GM18499 (cell line): Measurements from ENCODE around the gene ZC3H12D.

Experiments used
- ATAC-seq: cut with Tn5 transposase; IDR thresholded peaks from one replicate; pipeline ENCODE4 v1.9.1; 2021; ENCODE audit warnings: moderate number of reproducible peaks; ENCODE audit not compliant: insufficient read depth, unreplicated experiment

ZC3H12D gene

DNA sequence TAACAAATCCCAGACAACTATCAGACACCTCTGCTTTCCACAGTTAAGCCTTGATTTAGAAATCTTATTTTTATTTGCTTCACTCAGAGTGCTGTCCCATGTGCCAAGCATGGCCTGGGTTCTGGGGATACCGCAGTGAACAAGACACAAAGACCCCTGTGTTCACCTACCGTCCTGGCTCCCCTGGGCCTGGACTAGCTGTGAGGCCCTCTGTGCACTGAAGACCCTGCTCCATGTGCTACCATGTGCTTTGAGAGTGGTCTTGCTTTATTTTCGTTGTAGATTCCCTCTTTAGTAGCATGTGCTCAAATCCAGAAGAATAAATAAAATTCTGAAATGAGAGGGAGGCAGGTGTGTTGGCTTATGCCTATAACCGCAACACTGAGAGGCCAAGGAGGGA, 62.2 kb downstream of the ZC3H12D start:
- ATAC-seq, result no peak

DNA sequence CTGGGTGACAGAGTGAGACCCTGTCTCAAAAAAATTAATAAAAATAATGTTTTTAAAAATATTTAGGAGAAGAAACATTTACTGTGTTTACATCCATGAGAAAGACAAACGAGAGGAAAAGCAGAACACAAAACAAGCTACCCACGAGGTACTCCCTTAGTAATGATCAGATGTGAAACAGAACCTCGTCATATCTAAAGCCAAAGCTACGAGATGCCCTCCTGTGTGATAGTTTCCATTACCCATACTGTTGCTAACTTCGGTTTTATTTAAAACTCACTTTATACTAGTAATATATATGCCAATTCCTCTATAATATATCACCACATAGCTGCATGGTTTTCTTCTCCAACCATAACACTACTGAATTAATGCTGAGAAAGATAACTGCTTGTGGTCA, 63.7 kb downstream of the ZC3H12D start:
- ATAC-seq, result no peak

DNA sequence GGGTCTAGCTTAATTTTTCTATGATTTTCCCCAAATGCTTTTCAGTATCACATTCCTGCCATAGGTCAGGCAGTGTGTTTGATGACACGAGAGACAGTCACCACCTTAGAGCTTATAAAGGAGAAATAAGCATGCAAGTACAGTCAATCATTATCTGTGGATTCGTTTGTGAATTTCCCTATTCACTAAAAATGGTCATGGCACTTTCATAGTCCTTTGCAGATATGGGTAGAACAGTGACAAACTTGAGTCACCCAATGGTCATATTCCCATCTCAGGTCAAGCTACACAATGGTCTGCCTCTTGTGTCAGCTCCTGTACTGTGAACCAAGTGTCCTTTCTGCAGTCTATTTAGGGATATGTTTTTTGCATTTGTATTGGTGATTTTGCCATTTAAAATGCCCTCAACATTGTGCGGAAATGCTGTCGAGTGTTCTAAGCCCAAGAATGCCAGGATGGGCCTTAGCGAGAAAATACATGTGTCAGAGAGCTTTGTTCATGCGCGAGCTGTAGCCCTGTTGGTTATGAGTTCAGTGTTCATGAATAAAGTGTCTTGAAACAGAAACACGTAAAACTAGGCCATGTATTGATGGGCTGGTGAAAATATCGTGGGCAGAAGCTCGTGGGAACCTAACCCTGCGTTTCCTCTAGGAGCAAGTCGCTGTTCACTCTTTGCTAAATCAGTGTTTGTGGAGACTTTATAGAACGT, 65.0 kb downstream of the ZC3H12D start:
- ATAC-seq, result no peak

DNA sequence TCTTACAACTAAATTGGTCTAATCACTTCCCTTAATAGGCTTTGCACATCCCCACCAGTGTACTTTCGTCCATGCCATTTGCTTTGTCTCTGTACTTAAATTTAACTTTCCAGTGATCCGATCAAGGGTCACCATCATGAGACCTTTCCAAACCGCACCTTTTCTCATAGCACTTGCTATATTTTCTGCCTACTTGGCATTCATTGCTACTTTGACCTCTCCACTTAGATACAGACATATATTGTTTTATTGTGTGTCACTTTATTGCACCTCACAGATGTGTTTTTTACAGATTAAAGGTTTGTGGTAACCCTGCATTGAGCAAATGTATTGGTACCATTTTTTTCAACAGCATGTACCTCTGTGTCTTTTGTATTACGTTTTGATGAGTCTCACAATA, 70.0 kb downstream of the ZC3H12D start:
- no peak for ATAC-seq

DNA sequence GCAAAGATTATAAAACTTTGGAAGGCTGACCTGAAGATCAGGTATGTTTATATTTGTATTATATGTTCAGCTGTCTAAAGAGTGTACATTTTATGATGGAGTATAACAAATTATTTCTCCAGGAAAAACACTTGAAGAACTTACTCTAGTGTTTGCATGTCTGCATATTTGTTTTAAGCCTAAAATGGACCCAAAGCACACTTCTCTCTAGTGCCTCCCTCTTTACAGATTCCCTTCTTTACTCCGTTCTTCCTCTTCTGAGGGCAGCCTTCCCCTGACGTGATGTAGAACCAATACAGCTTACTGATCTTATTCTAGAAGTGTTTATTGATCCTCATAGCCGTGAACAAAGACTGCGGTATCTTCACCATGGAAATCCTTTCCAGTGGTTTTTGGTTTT, 70.8 kb downstream of the ZC3H12D start:
- ATAC-seq, result no peak

DNA sequence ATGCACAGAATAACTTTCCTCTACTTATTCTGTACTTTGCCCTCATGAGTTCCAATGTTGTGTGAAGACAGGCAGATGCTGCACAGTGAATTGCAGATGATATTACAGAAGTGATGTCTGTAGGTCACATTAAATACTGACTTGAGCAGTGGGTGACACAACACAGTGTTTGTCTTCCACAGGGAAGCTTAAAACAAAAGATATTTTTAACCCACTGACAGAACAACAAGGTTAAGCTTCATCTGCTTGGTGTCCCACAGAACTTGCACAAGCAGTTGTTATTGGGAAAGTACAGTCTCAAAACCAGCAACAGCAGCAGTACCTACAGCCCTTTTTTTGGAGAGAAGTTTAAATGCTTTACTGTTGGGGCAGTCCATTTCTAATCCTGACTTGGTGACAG, 74.3 kb downstream of the ZC3H12D start:
- ATAC-seq, result no peak

DNA sequence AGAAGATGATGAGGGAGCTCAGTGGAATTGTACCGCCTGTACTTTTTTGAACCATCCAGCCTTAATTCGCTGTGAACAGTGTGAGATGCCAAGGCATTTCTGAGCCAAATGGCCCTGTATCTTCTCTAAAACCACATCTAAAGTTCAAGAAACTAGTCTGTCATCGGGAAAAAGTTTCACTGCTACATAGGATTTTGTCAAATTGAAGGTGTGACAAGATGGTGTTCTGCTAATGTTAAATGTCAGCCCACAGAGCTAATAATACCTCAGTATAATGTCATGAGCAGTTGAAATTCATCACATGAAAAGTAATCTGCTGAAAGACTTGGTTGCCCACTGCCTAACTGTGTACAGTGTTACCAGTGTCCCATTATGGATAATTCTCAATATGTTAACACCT, 75.2 kb downstream of the ZC3H12D start:
- ATAC-seq, result no peak

DNA sequence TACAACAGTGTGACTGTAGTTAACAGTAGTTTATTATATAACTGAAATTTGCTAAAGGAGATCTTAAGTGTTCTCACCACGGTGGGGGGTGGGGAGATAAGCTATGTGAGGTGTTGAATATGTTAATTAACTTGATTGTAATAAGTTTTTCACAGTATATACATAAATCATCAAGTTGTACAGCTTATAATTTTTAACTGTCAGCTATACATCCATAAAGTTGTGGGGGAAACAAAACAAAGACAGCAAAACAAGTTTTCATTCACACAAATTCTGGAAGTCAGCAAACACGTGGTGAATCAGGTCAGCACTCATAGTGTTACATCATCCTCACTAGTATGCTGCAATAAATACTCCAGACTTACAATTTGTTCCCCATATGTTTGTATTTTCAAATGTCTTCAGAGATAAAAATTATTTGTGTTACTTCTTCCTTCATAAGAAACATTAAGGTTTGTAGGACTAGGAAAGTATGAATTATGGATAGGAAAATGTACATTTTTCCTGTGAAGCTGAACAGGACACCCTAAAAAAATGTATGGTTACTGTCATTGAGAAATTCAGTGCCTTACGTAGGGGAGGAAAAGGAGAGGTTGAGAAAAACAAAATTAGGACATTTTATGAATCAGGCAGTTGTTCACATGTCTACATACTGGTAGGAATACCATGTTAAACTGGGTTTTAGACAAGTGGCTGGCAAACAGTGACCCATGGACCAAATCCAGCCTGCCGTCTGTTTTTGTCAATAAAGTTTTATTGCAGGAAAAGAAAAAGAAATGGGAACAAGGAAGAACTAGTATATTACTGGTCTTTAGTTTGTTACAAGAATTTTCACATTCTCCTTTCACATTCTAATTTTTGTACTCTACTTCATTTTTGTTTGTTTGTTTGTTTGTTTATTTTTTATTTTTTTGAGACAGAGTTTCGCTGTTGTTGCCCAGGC, 78.7 kb downstream of the ZC3H12D start:
- no peak for ATAC-seq

DNA sequence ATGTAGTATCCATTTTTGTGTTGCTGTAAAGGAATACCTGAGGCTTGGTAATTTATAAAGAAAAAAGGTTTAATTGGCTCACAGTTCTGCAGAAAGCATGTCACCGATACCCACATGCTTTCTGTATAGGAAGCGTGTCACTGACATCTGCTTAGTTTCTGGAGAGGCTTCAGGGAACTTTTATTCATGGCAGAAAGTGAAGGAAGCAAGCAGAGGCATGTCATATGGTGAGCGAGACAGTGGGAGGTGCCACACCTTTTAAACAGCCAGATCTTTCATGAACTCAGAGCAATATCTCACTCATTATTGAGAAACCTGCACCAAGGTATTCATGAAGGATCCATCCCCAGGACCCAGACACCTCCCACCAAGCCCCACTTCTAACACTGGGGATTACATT, 81.3 kb downstream of the ZC3H12D start:
- no peak for ATAC-seq

DNA sequence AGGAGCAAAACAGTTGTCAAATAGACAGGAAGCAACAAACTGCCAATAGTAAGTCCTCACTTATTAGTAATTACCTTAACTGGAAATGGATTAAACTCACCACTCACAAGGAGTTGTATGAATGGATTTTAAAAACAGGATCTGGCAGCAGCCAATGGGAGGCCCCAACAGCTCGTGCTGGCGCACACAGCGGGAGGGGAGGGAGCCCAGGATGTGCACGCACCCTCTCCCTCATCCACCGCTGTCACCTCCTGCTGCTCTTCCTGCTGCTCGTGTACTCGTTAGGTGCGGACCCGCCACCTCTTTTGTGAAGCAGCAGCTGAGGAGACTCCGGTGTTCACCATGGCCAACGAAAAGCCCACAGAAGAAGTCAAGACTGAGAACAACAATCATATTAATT, 84.8 kb downstream of the ZC3H12D start, which contains the start of gene SUMO4:
TSS of gene SUMO4 (plus strand) at position 213 of the 400 bp plus-strand sequence. CDS start at position 343, 130 bp downstream.
- no peak for ATAC-seq

DNA sequence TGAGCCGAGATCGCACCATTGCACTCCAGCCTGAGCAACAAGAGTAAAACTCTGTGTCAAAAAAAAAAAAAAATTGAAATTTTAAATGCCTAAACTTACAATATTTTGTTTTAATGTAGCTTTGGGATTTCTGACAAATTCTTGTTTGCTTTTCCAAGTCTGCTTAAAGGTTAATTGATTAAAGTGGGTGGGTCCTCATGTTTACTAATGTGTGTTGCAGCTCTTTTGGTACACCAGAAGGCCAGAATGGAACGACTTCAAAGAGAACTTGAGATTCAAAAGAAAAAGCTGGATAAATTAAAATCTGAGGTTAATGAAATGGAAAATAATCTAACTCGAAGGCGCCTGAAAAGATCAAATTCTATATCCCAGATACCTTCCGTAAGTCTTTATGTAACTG, 87.4 kb downstream of the ZC3H12D start:
- ATAC-seq, result no peak
